Left ventricle myocardium inferior (tissue), 1 donor: ENCODE data around the gene ELOVL6. TPM values are rescaled to one million over a fixed set of nuclear protein-coding genes. Genes with fewer than 3 reads are reported as not detected.

Experiments used
- DNase-seq: peaks from one replicate; pipeline ENCODE4 v3.0.0-alpha.2; 2020
- H3K27ac ChIP-seq: fragments of 200-600 bp; replicated peaks from 2 replicates; pipeline ENCODE4 v1.8.0; 2021
- H3K27me3 ChIP-seq: fragments of 200-600 bp; 2 replicates; pipeline ENCODE4 v1.8.0; 2021; ENCODE audit warnings: low read depth
- H3K36me3 ChIP-seq: fragments of 200-600 bp; 2 replicates; pipeline ENCODE4 v1.8.0; 2021
- H3K4me1 ChIP-seq: fragments of 200-600 bp; 2 replicates; pipeline ENCODE4 v1.8.0; 2021
- H3K4me3 ChIP-seq: fragments of 200-600 bp; 2 replicates; pipeline ENCODE4 v1.8.0; 2021; ENCODE audit warnings: mild to moderate bottlenecking, moderate library complexity
- H3K9me3 ChIP-seq: fragments of 200-600 bp; replicated peaks from 2 replicates; pipeline ENCODE4 v1.8.0; 2021
- CTCF ChIP-seq: fragments of 200-600 bp; IDR thresholded peaks from 2 replicates; pipeline ENCODE4 v1.8.0; 2021; ENCODE audit warnings: antibody characterized with exemption, mild to moderate bottlenecking, borderline replicate concordance
- intact Hi-C: fragments of 100-400 bp; cut with micrococcal nuclease; formaldehyde crosslinking; loops from one replicate; pipeline ENCODE4 v1.11.0; 2022
- total RNA-seq: library from RNA; stranded (reverse); fragmentation: NEBNext Ultra II Directional; extraction: Animal tissue kit (Norgen Biotek cat#: 25700); gene quantifications from one replicate; pipeline ENCODE4 v1.2.1, GENCODE V29; 2021
- donor health status: DM: no; HTN: yes; CAD: no; lungs with severe emphysema.

Gene ELOVL6
- total RNA-seq, 1 donor from 2014 or later: 2.6 TPM

- intact Hi-C loops: no loop called here
- no peak for TF ChIP-seq CTCF
These were observed 138.7 kb downstream of the ELOVL6 start for GRCh38 chr4:110059556-110060191.

GRCh38 chr4:110058677-110059076 is 139.7 kb downstream of the ELOVL6 start:
- intact Hi-C loops: no loop called here
- no peak for DNase-seq
- H3K27ac ChIP-seq: no peak overlapping the region
- no peak overlapping the region for H3K4me3 ChIP-seq
- H3K4me1 ChIP-seq: no peaks in the 10 kb centered on the region
- H3K27me3 ChIP-seq: peaks cover 9% of the 10 kb centered on the region
- no peak for TF ChIP-seq CTCF
- no peaks in the 10 kb centered on the region for H3K9me3 ChIP-seq
- H3K36me3 ChIP-seq: no peaks in the 10 kb centered on the region

More at GRCh38 chr4:110059556-110060191, 138.7 kb downstream of the ELOVL6 start:
- Histone ChIP-seq H3K4me3 (no peak overlapping the region), H3K27ac (no peak overlapping the region), H3K9me3 (no peaks in the 10 kb centered on the region), H3K36me3 (no peaks in the 10 kb centered on the region), H3K27me3 (peaks cover 15% of the 10 kb centered on the region), H3K4me1 (no peaks in the 10 kb centered on the region)
- DNase-seq: no peak

- no peak for DNase-seq
- no peaks in the 10 kb centered on the region for H3K9me3 ChIP-seq
- H3K36me3 ChIP-seq: no peaks in the 10 kb centered on the region
- no peak overlapping the region for H3K27ac ChIP-seq
- intact Hi-C loops: no loop called here
- H3K27me3 ChIP-seq: no peaks in the 10 kb centered on the region
- H3K4me1 ChIP-seq: no peaks in the 10 kb centered on the region
- H3K4me3 ChIP-seq: no peak overlapping the region
- TF ChIP-seq CTCF: no peak
These were observed 143.2 kb downstream of the ELOVL6 start for GRCh38 chr4:110055158-110055768.

- Histone ChIP-seq H3K27ac (no peak overlapping the region), H3K9me3 (no peaks in the 10 kb centered on the region), H3K4me3 (no peak overlapping the region), H3K27me3 (peaks cover 3% of the 10 kb centered on the region), H3K4me1 (no peaks in the 10 kb centered on the region), H3K36me3 (no peaks in the 10 kb centered on the region)
- intact Hi-C loops: loop anchor here (5.0 kb wide), 2 partner anchors 147 to 167 kb away; partner anchors contain the start of gene ELOVL6
- DNase-seq: no peak
- TF ChIP-seq CTCF: peak; percentile 86
These were observed 148.2 kb downstream of the ELOVL6 start for GRCh38 chr4:110049951-110050925.

GRCh38 chr4:110046588-110047049 is 151.8 kb downstream of the ELOVL6 start:
- peaks cover 36% of the 10 kb centered on the region for H3K27me3 ChIP-seq
- H3K9me3 ChIP-seq: no peaks in the 10 kb centered on the region
- intact Hi-C loops: loop anchor here (5.0 kb wide), 1 partner anchor 171 kb away; no protein-coding TSS in a partner anchor
- no peaks in the 10 kb centered on the region for H3K4me1 ChIP-seq
- DNase-seq: no peak
- no peak overlapping the region for H3K27ac ChIP-seq
- H3K36me3 ChIP-seq: no peaks in the 10 kb centered on the region
- no peak for TF ChIP-seq CTCF
- no peak overlapping the region for H3K4me3 ChIP-seq
